CD4-positive, alpha-beta T cell treated with Interleukin-6 at 100 ng/mL for 8 hours (primary cell): ENCODE data around the gene ABCA1.
"Not testable (repeated sequence)": the region's sequence is repeated elsewhere in the genome, so short reads cannot be mapped to it uniquely, and the experiment has no call there.

ENCODE experiments used
- DNase-seq: peaks from one replicate; pipeline ENCODE4 v3.0.0-alpha.2; 2020; ENCODE audit warnings: mixed read lengths, low spot score

ABCA1 gene

DNA sequence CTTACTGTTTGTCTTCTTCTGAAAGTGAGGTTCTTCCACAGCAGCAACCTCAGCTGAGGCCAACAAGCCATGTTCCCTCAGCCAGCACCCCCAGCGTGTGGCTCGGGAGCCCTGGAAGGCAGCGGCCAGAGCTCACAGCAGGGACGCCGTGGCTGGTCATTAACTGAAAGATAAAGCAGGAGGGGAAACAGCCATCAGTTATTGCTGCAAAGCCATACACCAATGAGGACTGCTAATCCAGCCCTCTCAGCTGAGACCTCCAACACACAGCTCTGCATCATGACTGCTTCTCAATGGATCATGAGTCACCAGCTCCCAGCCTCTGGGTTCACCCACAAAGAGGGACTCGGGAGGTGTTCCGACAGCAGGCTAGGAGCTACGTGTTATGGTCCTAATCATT is 24.3 kb downstream of the ABCA1 start:
- DNase-seq, result no peak

DNA sequence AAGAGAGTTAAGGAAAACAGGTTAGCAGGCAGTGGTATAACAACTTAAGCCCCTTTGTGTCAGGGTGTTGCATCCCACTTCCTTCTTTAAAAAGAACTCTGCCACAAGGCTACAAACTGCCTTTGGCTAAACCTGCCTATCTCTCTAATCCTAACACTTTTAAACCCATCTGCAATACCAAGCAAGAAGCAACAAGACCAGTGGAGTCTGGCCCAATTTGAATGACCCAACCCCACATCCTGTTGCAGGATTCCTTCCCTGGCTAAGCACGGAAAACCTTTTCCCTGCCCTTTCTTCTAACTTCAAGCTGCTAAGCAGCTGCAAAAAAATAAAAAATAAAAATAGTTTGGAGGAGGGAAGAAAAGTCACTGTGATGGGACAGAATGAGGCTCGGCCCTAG is 27.1 kb downstream of the ABCA1 start:
- no peak for DNase-seq

DNA sequence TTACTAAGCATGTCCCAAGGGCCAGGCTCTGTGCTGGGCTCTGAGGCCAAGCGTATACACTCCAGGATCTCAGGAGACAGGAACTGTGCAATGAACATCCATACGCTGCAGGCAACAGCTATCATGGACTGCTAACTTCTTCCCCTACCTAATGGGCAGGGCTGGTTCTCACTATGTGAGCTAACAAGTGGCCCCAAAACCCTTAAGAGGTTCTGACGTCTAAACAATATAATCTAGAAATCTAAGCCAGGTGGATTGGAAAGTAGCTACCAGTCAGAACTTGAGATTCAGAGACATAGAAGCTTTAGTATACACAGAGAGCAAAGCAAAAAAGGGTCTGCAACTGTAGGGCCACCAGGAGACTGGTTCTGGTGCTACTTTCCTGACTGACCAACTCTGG is 27.6 kb downstream of the ABCA1 start:
- no peak for DNase-seq

DNA sequence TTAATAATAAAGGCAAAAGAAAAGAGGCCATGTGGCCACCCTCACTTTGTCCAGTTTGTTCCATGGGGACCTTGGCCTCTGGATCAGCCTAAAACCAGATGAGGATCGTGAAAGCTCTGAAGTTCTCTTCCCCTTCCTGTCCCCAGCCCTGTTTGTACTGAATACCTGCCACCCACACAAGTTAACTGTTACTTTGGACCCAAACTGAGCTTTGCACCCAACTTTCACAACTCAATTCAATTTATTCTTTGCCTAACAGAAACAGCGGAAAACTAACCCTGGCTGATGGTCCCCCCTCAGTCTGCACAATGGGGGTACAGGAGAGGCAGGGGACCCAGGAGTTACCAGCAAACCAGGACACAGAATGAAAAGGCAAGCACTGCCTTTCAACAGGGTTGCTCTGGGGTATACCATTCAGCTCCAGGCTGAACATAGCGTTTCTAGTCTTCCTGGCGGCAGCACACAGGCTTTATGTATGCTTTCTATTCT is 28.2 kb downstream of the ABCA1 start:
- no peak for DNase-seq

DNA sequence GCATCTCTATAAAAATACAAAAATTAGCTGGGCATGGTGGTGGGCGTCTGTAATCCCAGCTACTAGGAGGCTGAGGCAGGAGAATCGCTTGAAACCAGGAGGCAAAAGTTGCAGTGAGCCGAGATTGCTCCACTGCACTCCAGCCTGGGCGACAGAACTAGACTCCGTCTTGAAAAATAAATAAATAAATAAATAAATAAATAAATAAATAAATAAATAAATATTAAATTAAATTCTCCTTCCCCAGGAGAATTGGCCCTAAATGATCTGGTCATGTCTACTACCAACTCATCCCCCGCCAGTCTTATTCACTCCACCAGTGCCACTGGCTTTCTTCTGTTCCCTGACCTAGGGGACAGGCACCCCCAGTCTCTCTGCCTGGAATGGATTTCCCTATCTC is 29.6 kb downstream of the ABCA1 start:
- DNase-seq, result not testable (repeated sequence)

DNA sequence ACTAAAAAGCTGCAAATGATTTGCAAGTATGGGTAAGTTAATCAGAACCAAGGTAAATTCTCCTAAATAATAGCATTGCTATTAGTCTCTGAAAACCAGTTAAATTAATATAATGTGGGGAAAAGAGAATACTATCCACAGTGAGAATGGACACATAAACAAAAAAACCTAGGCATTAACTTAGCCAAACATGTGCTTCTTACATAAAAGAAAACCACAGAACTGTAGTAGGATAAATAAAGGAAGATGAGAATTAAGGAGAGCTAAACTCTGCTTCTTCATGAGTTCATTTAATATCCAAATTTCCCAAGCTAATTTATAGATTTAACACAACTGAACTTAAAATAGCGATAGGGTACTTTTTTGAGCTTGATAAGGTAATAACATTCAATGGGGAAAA is 31.8 kb downstream of the ABCA1 start:
- no peak for DNase-seq

DNA sequence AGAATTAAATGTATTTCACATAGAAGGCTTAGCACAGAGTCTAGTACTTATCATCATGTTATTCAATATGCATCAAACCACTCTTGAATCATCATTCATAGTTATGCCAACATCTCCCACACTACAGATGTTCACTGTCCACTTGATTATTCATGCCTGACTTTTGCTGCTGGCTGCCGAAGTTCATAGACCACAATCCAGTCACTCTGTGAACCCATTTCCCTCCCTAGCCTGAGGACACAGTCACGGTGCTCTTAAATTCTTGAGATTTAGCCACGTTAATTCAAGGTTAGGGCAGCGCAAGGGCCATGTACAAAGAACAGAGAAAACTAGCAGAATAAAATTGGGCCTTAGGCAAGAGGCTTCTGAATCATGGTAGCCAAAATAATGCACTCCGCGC is 32.4 kb downstream of the ABCA1 start:
- DNase-seq, result no peak

DNA sequence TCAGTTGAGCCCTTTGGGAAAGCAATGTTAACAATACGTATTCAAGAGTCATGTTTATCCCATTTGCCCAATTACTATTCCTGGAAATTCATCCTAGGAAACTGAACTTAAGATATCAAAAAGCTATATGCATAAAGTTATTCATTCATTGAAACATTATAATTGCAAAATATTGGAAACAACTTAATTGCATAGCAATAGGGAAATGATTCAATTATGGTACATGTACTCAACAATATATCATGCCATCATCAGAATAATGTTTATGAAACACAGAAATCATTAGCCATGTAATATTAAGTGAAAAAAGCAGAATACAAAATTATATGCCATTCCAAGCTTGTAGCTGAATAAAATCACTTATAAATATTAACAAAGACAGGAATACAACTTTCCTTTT is 35.3 kb downstream of the ABCA1 start:
- DNase-seq, result no peak

DNA sequence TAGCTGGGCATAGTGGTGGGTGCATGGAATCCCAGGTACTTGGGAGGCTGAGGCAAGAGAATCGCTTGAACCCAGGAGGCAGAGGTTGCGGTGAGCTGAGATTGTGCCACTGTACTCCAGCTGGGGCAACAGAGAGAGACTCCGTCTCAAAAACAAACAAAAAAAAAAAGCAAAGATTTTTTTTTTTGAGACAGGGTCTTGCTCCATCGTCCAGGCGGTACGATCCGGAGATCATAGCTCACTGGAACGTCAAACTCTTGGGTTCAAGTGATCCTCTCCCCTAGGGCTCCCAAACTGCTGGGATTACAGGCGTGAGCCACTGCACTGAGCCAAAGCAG is 37.6 kb downstream of the ABCA1 start:
- no peak for DNase-seq

DNA sequence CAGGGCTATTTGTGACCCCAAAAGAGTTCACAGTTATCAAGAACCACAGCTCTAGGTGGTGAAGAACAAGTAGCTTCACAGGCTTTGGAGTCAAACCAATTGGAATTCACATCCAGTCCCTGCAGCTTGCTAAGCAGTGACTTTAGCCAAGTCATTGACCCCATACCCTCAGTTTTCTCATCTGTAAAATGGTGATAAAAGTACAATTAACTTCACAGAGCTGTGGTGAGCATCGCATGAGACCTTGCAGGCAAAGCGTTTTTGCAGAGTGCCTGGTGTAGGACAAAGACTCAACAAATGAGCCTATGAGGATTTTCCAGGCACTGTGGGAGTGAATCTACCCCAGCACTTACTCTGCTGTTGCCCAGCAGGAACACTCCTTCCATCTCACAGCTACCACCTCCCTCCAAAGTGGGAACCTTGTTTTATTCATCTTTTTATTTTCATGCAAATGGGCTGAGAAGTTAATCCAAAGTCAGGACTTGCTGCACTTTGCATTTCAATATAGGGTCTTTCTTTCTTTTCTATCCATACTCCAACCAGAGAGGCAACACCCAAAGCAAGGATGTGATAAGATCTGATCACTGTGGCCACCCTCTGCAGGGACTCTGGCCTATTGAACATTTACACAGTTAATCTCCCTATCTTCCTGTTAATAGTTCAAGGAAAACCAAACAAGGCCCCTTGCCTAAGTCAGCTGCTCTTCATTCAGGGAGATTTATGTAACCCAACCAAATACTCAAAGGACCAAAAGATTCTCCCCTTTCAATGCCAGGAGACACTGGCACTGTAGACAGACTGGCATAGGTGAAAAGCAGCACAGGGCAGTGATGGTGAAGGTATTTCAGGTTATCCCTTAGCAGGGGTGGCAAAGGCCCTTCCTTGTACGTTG is 41.9 kb downstream of the ABCA1 start:
- DNase-seq, result no peak

DNA sequence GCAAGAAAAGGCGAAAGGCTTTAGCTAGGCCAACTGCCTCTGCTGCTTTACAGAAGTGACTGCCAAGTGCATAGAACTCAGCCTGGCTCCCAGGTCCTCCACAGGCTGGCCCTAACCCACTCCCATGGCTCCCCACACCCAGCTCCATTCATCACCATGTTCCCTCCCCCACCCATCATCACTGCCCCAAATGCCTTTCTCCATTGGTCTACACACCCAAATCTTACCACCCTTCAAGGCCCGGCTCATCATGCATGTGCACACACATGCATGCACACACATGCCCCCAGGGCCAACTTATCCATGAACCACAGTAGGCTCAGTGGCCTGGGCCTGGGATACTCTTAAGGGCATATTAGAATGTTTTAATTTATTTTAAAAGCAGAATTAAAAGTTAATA is 44.8 kb downstream of the ABCA1 start:
- DNase-seq, result no peak

DNA sequence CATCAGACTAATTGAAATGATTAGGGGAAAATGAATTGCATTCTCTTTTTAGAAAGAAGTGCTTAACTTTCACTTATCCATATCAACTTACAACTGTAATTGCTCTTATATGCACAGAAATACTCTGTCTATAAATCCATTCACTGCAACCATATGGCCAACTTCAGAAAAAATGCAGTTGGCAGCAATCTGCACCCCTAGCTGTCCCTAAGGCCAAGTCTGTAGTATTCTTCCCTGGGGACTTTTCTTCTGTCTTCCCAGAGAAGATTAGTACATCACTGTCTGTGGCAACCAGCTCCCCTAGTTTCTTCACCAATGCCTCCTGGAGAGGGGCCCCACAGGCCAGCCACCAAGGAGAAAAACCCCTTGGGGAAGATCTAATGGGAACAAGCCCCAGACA is 45.4 kb downstream of the ABCA1 start:
- DNase-seq, result no peak

DNA sequence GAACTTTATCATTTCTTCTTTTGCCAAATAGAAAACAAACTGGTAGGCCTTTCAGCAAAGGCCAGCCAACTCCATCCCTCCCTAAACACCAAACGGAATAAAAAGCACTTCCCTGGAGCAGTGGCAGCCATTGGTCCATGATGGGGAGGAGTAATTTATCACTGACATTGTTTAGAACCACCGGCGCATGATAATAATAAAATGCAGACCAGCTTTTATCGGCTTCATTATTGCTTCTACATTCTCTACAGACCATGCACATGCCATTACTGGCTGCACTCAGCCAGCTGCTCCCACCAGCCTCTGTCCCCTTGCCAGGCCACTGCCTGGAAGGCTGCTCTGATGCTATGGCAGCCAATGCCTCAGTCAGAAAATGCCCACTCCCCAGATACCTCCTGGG is 45.9 kb downstream of the ABCA1 start:
- no peak for DNase-seq

DNA sequence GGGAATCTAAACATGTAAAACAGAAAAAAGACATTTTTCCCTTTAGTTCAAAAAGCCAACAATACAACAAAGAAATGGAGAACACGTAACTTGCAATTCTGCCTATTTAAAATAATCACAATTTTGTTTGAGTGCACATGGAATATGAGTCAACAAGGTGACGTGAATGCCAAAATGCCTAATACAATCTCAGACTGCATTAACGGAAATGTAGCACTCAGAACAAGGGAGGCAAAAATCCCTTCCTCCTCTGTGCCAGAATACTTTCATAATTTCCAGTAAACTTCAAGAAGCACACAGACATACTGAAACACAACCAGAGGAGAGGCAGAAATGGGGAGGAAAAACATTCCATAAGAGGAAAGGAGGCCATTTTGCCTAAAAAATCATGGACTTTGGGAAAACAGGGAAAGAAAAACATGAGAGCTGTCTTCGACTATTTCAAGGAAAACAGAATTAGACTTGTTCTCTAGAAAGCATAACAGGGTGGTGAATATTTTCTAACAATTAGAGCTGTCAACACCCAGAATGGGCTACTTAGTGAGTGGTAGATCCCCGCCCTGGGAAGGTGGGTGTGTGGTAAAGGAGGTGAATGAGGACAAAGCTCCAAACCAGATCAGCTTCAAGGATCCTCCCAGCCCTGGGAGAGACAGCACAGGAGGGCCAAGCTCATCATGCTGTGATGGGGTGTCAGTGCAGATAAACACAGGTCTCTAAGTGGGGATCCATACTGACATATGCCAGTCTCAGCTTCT is 48.2 kb downstream of the ABCA1 start:
- no peak for DNase-seq

DNA sequence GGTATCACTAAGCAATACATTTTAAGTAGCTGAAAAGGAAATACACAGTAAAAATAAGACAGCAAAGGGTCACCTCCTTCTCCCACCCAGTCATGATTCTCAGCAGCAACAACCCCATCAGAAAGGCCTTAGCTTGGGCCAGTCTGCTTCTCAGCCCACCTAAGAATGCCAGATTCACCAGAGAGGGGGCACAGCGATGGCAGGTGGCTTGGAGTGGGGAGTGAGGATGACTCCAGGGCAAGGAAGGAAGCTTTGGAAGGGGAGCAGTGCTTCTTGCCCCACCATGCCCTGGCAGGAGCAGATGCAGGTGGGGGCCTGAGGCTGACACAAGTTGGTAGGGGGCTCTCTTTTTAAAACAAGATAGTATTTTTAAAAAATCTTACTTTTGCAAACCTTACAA is 51.4 kb downstream of the ABCA1 start:
- DNase-seq, result no peak

DNA sequence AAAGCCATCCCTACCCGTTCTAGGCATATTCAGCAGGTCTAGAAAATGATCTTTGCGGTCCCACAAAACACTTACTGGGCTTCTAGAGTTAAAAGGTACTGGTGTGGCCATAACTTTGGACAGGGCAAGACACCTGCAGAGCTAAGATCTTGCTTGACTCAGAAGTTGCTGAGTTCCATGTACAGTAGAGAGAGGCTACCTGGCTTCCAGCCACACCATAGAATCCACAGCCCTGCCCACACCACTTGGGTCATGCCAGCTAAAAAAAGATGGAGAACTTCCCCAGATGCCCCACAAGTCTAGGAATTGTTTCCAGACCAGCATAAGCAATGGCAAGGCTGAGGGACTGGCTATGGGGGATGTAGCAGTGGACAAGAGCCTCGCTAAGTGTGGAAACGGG is 52.1 kb downstream of the ABCA1 start:
- no peak for DNase-seq

DNA sequence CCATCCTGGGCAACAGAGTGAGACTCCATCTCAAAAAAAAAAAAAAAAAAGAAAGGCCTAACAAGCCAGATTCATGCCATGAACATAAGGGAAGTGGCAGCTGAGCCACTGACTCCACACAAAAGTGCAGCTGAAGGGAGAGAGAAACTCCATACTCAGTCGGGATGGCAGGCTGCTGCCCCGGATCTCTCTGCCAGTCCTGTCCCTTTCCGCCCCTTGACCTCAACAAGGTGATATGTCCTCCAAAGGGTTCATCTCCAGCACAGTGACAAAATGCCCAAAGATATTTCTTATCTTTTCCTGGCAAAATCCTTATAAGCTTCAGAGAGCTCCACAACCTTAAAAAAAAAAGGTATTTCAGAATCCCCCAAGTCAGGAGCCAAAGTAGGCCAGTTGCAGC is 52.6 kb downstream of the ABCA1 start:
- no peak for DNase-seq

DNA sequence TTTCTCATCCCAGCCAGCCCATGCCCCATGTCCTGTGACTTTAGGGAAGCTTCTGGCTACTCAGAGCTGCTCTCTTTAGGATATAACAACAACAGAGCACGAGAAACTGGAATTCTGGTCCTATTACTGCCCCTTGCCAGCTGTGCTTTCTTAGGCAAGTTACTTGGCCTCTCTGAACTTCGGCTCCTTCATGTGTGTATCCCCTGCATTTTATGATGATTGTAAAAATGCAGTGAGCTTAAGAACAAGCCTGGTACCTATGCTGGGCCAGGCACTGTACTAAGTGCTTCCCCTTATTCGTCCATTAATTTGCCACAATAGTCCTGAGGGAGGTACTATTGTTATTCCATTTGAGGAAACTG is 54.5 kb downstream of the ABCA1 start:
- DNase-seq, result no peak

DNA sequence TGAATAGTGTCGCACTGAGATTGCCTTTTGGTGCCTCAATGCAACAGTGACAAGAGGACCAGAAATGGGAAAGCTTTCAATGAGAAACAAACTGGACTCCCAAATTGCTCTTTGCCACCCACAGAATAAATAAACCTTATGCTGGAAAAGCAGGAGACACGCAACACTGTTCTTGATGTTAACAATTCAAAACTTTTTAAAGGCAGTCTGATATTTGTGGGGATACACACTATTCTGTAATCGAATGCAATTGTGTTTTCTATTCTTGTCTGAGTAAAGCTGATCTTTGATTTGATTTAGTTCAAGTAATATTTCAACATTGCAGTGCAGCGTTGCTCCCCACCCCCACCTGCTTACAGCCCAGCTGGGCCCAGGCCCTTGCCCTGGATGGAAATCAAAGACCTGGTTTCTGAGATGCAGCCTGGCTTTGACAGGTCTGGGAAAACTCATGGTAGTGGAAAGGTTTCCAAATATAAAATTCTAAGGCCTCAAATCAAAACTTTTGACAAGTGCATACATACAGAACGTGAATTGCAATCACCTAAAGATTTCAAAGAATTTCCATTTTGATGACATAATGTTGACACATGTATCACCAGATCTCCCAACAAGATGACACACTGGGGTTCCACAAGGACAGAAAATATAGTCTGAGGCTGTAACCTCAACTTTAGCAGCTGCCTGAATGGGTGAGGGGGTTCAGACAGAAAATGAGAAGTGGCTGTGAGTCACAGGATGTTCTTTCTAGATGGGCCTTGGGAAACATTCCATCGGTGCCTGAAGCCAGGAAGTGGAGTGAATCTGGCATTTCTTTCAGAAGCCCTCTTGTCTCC is 55.1 kb downstream of the ABCA1 start:
- no peak for DNase-seq

DNA sequence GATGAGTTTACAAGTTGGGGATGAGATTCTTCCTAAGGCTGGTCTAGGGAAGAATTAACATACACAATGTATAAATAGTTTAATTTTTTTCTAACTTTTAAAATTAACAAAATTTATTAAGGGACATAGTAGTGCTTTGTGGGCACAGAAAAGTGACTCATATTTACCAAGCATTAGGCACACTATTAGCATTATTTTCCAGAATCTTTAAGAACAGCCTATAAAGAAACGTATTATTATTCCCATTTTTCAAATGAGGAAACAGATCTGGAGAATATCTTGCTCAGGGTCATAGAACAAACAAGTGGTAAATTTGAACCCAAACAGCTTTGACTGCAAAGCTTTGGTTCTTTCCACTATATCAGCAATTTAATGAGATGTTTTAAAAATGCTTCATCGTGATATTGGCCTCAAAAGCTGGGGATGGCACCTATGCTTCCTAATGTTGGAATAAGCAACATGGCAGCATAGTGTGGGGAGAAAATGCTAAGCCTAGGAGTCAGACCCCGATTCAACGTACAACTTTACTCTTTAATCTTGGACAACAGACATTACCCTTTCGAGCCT is 55.9 kb downstream of the ABCA1 start:
- no peak for DNase-seq

DNA sequence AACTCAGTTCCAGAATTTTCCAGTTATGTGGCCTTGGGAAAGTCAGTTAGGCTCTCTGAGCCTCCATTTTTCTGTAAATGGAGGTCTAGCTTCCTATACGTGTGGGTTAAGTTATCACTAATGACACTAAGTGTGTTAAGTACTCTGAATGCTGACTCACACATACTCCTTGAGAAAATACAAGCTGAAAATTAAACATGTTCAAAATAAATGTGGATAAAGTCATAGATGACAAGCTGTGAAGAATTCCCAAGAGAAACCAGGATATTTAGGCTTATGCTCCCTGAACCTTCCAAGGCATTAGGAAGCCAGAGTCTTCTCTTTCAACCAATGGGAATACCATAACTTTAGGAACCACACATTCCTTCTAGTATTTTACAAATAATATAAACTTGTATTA is 58.1 kb downstream of the ABCA1 start:
- DNase-seq, result no peak

DNA sequence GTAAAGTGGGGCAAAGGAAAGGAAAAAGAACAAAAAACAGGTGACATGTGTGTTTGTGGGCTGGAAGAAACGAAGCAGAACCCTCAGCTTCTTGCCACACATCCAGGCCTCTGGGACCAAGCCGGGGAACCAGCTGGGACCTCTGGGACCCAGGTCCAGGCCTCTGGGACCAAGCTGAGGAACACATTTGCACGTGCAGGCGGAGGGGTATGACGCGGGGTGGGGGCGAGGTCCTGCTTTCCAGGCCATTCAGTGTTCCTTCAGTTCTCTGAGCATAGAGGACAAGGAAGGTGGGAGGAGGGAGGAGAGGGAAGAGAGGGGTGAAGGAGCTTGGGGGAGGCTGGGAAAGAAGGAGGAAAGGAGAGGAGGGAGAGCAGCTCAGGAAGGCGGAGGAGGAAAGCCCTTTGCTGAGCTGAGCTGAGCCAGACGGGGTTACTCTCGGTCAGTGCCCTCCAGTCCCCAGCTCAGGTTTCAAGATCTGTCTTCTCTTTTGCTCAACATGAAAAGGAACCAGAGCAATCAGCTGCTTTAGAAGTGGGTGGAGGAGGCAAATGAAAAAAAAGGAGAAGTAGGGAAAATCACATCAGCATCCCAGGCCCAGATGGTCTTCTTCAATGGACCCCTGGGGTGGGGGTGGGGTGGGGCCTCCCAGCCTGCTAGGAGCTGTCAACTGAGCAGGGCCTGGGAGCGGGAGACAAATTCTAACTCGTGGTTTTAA is 59.1 kb downstream of the ABCA1 start:
- no peak for DNase-seq
